ENCODE results near the gene GPBP1.

DNA sequence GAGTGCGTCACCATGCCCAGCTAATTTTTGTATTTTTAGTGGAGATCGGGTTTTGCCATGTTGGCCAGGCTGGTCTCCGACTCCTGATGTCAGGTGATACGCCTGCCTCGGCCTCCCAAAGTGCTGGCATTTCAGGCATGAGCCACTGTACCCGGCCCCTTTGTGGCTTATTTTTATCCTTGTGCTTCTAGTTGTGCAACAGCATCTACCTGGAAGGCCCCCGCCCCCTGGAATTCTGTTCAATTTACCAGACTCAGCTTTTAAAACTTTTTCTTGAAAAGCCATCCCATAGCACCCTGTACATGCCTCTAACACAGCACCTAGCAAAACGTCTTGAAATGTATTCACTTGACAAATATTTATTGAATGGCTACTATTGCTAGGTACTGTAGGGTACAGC lies 9.7 kb upstream of the GPBP1 start:
- TF ChIP-seq EZH2 (IDR thresholded peaks at IDR 0.05), result no peak
- TF ChIP-seq CTCF (IDR thresholded peaks at IDR 0.05 in 2 of 3, conservative IDR thresholded peaks at IDR 0.05 in 1 of 3; ENCODE audit: borderline replicate concordance in 1 of 3, insufficient read depth in 1 of 3, low read depth in 2 of 3, low read length in 2 of 3), result no peak
- no peak for TF ChIP-seq JUND (IDR thresholded peaks at IDR 0.05)
